ENCODE data around the gene PRDM13. TPM values are rescaled to one million over a fixed set of nuclear protein-coding genes. Genes with fewer than 3 reads are reported as not detected.
"Not testable (repeated sequence)": the region's sequence is repeated elsewhere in the genome, so short reads cannot be mapped to it uniquely, and the experiment has no call there.

PRDM13 gene
- total and polyA plus RNA-seq, 2 of the 13 experiments (the other 11 are each of a cell fraction or from before 2014, with no cell fraction given), result not detected

DNA sequence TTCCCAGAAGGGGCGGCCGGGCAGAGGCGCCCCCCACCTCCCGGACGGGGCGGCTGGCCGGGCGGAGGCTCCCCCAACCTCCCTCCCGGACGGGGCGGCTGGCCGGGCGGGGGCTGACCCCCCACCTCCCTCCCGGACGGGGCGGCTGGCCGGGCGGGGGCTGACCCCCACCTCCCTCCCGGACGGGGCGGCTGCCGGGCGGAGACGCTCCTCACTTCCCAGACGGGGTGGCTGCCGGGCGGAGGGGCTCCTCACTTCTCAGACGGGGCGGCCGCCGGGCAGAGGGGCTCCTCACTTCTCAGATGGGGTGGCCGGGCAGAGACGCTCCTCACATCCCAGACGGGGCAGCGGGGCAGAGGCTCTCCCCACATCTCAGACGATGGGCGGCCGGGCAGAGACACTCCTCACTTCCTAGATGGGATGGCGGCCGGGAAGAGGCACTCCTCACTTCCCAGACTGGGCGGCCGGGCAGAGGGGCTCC lies 43.5 kb downstream of the PRDM13 start:
- BruUV-seq (replicated peaks); H3K4me1 ChIP-seq (ENCODE audit: insufficient read depth, low read length); H3K4me2 ChIP-seq (ENCODE audit: low read depth, low read length); H3K27me3 ChIP-seq (ENCODE audit: control insufficient read depth in 1 of 2, insufficient read depth in 2 of 2, low read length in 2 of 2); H3K4me3 ChIP-seq (replicated peaks in 1 of 3; ENCODE audit: insufficient read depth in 1 of 3, low read depth in 2 of 3, low read length in 3 of 3); FAIRE-seq; H3K9me3 ChIP-seq (ENCODE audit: low read length); in situ Hi-C loops (cut with HindIII; ENCODE audit: extremely low pct_ligation_motif_present, low pct_unique_long_range_greater_than_20kb); H3K36me3 ChIP-seq (replicated peaks in 1 of 2; ENCODE audit: control insufficient read depth in 1 of 2, insufficient read depth in 2 of 2, low read length in 2 of 2); ATAC-seq; CTCF ChIA-PET (ENCODE audit: low intra/inter-chr PET ratio, low total read pairs); H2AFZ ChIP-seq (ENCODE audit: low read length); H3K9ac ChIP-seq (ENCODE audit: insufficient read depth, low read depth, low read length); H4K20me1 ChIP-seq (ENCODE audit: insufficient read depth, low read length); H3K79me2 ChIP-seq (ENCODE audit: insufficient read depth, low read length); DNase-seq (ENCODE audit: low spot score); intact Hi-C loops (cut with micrococcal nuclease; ENCODE audit: unreplicated experiment); H3K27ac ChIP-seq (ENCODE audit: extremely low read length, insufficient read depth, low read length); POLR2A ChIA-PET: not testable (repeated sequence)
- WGBS (ENCODE audit: low lambda C conversion rate), result 83% methylated on average over 7 of the region's 42 CpGs

DNA sequence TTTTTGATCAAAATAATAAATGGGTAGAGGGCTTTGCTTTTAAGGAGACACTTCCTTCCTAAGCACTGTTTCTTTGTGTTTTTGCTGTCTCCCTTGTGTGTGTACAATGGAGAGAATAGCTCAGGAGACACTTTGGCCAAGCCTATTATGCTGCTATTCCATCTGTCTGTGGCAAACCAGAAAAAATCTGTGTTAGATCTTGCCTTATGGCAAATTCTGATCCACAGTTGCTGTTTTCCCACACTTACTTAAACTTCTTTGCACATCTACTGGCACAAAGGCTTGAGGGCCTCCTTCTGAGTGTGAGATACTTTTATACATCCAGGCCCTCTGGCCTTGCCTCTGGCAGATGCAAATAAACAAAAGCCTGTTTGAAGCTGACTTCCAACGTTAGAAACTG lies 53.6 kb downstream of the PRDM13 start:
- Histone ChIP-seq H2AFZ (ENCODE audit: low read length) (no peak overlapping the region), H3K9ac (ENCODE audit: insufficient read depth, low read depth, low read length) (no peak overlapping the region), H4K20me1 (ENCODE audit: insufficient read depth, low read length) (no peaks in the 10 kb centered on the region), H3K4me3 (replicated peaks in 1 of 3; ENCODE audit: insufficient read depth in 1 of 3, low read depth in 2 of 3, low read length in 3 of 3) (no peak overlapping the region), H3K27me3 (ENCODE audit: control insufficient read depth in 1 of 2, insufficient read depth in 2 of 2, low read length in 2 of 2) (no peaks in the 10 kb centered on the region; a peak in 1 of 5 replicates), H3K36me3 (replicated peaks in 1 of 2; ENCODE audit: control insufficient read depth in 1 of 2, insufficient read depth in 2 of 2, low read length in 2 of 2) (no peaks in the 10 kb centered on the region), H3K27ac (ENCODE audit: extremely low read length, insufficient read depth, low read length) (no peak overlapping the region), H3K79me2 (ENCODE audit: insufficient read depth, low read length) (no peaks in the 10 kb centered on the region), H3K4me2 (ENCODE audit: low read depth, low read length) (no peak overlapping the region), H3K9me3 (ENCODE audit: low read length) (no peaks in the 10 kb centered on the region), H3K4me1 (ENCODE audit: insufficient read depth, low read length) (no peaks in the 10 kb centered on the region)
- ChIA-PET CTCF (ENCODE audit: low intra/inter-chr PET ratio, low total read pairs) (no interaction called here), POLR2A (no interaction called here)
- ATAC-seq (no peak), DNase-seq (ENCODE audit: low spot score) (no peak), FAIRE-seq (no peak)
- in situ Hi-C loops (cut with HindIII; ENCODE audit: extremely low pct_ligation_motif_present, low pct_unique_long_range_greater_than_20kb), result no loop called here
- no TSS peak for BruUV-seq (replicated peaks)
- 5% methylated on average over 1 of the region's 1 CpG for WGBS (ENCODE audit: low lambda C conversion rate)
- intact Hi-C loops (cut with micrococcal nuclease; ENCODE audit: unreplicated experiment), result no loop called here
- TF ChIP-seq HES4 (CRISPR knock-in tag; IDR thresholded peaks at IDR 0.05; ENCODE audit: borderline replicate concordance) (no peak), ZNF598 (CRISPR knock-in tag; IDR thresholded peaks at IDR 0.05; ENCODE audit: borderline replicate concordance) (no peak), RFXANK (CRISPR knock-in tag; IDR thresholded peaks at IDR 0.05) (no peak), ZBTB25 (CRISPR knock-in tag; IDR thresholded peaks at IDR 0.05) (no peak), ZC3H13 (CRISPR knock-in tag; IDR thresholded peaks at IDR 0.05) (no peak), SKI (IDR thresholded peaks at IDR 0.05; ENCODE audit: partially characterized antibody) (no peak), HOXA3 (CRISPR knock-in tag; IDR thresholded peaks at IDR 0.05) (no peak), RFXAP (CRISPR knock-in tag; IDR thresholded peaks at IDR 0.05; ENCODE audit: borderline replicate concordance) (no peak), ELF4 (CRISPR knock-in tag; IDR thresholded peaks at IDR 0.05; ENCODE audit: borderline replicate concordance) (no peak)
- TF ChIP-seq, protein P1, sequence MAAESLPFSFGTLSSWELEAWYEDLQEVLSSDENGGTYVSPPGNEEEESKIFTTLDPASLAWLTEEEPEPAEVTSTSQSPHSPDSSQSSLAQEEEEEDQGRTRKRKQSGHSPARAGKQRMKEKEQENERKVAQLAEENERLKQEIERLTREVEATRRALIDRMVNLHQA (CRISPR knock-in tag; IDR thresholded peaks at IDR 0.05), result no peak
- TF ChIP-seq, protein P2, sequence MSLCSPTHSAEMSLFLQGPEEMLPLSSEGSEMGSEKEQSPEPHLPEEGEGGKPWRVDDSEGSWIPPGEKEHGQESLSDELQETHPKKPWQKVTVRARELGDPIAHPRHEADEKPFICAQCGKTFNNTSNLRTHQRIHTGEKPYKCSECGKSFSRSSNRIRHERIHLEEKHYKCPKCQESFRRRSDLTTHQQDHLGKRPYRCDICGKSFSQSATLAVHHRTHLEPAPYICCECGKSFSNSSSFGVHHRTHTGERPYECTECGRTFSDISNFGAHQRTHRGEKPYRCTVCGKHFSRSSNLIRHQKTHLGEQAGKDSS (CRISPR knock-in tag; IDR thresholded peaks at IDR 0.05; ENCODE audit: borderline replicate concordance, low read depth), result no peak
- TF ChIP-seq, protein P3, sequence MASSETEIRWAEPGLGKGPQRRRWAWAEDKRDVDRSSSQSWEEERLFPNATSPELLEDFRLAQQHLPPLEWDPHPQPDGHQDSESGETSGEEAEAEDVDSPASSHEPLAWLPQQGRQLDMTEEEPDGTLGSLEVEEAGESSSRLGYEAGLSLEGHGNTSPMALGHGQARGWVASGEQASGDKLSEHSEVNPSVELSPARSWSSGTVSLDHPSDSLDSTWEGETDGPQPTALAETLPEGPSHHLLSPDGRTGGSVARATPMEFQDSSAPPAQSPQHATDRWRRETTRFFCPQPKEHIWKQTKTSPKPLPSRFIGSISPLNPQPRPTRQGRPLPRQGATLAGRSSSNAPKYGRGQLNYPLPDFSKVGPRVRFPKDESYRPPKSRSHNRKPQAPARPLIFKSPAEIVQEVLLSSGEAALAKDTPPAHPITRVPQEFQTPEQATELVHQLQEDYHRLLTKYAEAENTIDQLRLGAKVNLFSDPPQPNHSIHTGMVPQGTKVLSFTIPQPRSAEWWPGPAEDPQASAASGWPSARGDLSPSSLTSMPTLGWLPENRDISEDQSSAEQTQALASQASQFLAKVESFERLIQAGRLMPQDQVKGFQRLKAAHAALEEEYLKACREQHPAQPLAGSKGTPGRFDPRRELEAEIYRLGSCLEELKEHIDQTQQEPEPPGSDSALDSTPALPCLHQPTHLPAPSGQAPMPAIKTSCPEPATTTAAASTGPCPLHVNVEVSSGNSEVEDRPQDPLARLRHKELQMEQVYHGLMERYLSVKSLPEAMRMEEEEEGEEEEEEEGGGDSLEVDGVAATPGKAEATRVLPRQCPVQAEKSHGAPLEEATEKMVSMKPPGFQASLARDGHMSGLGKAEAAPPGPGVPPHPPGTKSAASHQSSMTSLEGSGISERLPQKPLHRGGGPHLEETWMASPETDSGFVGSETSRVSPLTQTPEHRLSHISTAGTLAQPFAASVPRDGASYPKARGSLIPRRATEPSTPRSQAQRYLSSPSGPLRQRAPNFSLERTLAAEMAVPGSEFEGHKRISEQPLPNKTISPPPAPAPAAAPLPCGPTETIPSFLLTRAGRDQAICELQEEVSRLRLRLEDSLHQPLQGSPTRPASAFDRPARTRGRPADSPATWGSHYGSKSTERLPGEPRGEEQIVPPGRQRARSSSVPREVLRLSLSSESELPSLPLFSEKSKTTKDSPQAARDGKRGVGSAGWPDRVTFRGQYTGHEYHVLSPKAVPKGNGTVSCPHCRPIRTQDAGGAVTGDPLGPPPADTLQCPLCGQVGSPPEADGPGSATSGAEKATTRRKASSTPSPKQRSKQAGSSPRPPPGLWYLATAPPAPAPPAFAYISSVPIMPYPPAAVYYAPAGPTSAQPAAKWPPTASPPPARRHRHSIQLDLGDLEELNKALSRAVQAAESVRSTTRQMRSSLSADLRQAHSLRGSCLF (CRISPR knock-in tag; IDR thresholded peaks at IDR 0.05; ENCODE audit: borderline replicate concordance), result no peak

All from HepG2 (cell line).